ENCODE measurements around the gene DZANK1. TPM values are rescaled to one million over a fixed set of nuclear protein-coding genes. Genes with fewer than 3 reads are reported as not detected.
"Not testable (repeated sequence)": the region's sequence is repeated elsewhere in the genome, so short reads cannot be mapped to it uniquely, and the experiment has no call there.

The DZANK1 gene
- total RNA-seq, 3 donors from 2014 or later = 2.4 to 2.7 (median 2.6) TPM

- Histone ChIP-seq H3K4me1 (ENCODE audit: low read depth) (peaks cover 10% of the 10 kb centered on the region), H3K4me3 (peak within 1 kb of the TSS; percentile 50), H3K36me3 (ENCODE audit: low read depth) (no peaks in the 10 kb centered on the region), H3K9me3 (no peaks in the 10 kb centered on the region)
- TF ChIP-seq CTCF (IDR thresholded peaks at IDR 0.05) = no peak
- intact Hi-C loops (cut with DNase I, micrococcal nuclease) = no loop called here
- ATAC-seq (peak; percentile 98), DNase-seq (peak; percentile 98 to 99 (median 98))
Measured at GRCh38 chr20:18507218-18508191, 40.7 kb upstream of the DZANK1 start, which contains the start of gene SEC23B. Gene SEC23B, plus strand, starts transcription at chr20:18507940. Its CDS starts 2,896 bp downstream, at chr20:18510836.

GRCh38 chr20:18506744-18507143 is 39.9 kb upstream of the DZANK1 start:
- ATAC-seq (no peak), DNase-seq (peak in 2 of 3 donors; percentile 28 to 30)
- no peak for TF ChIP-seq CTCF (IDR thresholded peaks at IDR 0.05)

GRCh38 chr20:18504479-18505060 is 37.7 kb upstream of the DZANK1 start:
- no peak for TF ChIP-seq CTCF (IDR thresholded peaks at IDR 0.05)
- no peak overlapping the region for H3K4me3 ChIP-seq
- no peak for ATAC-seq
- no peaks in the 10 kb centered on the region for H3K9me3 ChIP-seq
- peaks cover 10% of the 10 kb centered on the region for H3K4me1 ChIP-seq (ENCODE audit: low read depth)
- H3K36me3 ChIP-seq (ENCODE audit: low read depth) = no peaks in the 10 kb centered on the region
- DNase-seq = peak in 1 of 3 donors; percentile 27
- intact Hi-C loops (cut with DNase I, micrococcal nuclease) = no loop called here

More at GRCh38 chr20:18506744-18507143, 39.9 kb upstream of the DZANK1 start:
- Histone ChIP-seq H3K9me3 (no peaks in the 10 kb centered on the region), H3K4me3 (no peak overlapping the region), H3K4me1 (ENCODE audit: low read depth) (peaks cover 10% of the 10 kb centered on the region), H3K36me3 (ENCODE audit: low read depth) (no peaks in the 10 kb centered on the region)
- intact Hi-C loops (cut with DNase I, micrococcal nuclease) = no loop called here

- ATAC-seq; H3K4me3 ChIP-seq; DNase-seq; H3K4me1 ChIP-seq (ENCODE audit: low read depth); H3K9me3 ChIP-seq; intact Hi-C loops (cut with DNase I, micrococcal nuclease); H3K36me3 ChIP-seq (ENCODE audit: low read depth): not testable (repeated sequence)
Measured at GRCh38 chr20:18501672-18502071, 34.8 kb upstream of the DZANK1 start.

GRCh38 chr20:18497603-18498002 is 30.8 kb upstream of the DZANK1 start:
- DNase-seq = no peak
- no peaks in the 10 kb centered on the region for H3K36me3 ChIP-seq (ENCODE audit: low read depth)
- intact Hi-C loops (cut with DNase I, micrococcal nuclease) = no loop called here
- no peak for TF ChIP-seq CTCF (IDR thresholded peaks at IDR 0.05)
- H3K4me1 ChIP-seq (ENCODE audit: low read depth) = peaks cover 10% of the 10 kb centered on the region
- H3K9me3 ChIP-seq = no peaks in the 10 kb centered on the region
- ATAC-seq = no peak
- H3K4me3 ChIP-seq = no peak overlapping the region

Measured in mucosa of descending colon (tissue), 3 donors.